Stimulated activated CD4-positive, alpha-beta T cell treated with anti-CD3 and anti-CD28 coated beads, Interleukin-4, amount 100 ng/mL, for 48 hours (primary cell): ENCODE measurements around the gene DOCK2.

Source experiments
- DNase-seq, 2 donors: peaks; one replicate each; pipeline ENCODE4 v3.0.0-alpha.2; 2020; ENCODE audit warnings: low read depth in 2 of 2

DOCK2 gene

DNA sequence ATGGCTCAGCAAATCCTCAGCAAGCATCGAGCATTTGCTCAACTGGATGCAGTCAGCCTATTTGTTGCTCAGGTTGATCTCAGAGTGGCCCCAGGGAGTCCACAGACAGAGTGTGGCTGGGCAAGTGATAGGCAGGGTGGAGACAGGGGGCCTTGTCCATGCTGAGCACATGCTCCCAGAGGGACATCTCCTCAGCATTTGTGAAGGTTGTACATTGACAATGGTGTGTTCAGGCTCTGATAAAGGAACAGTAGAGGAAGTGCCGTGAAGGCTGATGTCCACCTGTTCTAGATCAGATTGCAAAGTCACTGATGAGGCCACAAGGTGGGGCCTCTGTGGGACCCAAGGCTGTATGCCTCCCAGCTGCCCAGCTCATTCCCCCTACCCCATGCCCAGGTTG is 418.5 kb downstream of the DOCK2 start:
- no peak for DNase-seq

DNA sequence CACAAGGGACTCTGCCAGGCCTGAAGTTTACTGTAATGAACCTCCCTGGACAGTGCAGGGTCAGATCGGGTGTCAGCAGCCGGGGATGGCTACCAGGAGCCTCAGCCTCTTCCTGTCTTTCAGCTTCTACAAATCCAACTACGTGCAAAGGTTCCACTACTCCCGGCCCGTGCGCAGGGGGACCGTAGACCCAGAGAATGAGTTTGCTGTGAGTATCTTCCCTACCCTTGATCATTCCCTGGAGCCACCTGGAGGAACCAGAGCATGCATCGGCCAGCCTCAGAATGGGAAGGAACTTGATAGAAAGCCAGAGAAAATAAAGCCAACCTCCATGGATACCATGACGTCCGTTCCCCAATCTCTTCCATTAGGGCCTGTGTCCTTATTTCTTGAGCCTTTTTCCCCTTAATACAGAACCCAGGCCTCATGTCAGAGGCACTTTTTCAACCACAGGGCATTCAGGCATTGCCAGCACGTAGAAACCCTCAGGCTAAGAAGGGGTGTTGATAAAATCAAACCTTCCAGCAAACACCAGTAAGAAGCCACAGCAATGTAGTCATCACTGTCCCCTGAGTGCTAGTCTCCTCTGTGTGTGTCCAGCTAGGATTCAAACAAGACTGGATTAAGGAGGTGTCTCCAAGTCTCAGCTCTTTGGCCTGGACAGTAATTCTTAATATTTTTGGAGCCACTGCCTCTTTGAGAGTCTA is 419.6 kb downstream of the DOCK2 start:
- DNase-seq, result no peak

DNA sequence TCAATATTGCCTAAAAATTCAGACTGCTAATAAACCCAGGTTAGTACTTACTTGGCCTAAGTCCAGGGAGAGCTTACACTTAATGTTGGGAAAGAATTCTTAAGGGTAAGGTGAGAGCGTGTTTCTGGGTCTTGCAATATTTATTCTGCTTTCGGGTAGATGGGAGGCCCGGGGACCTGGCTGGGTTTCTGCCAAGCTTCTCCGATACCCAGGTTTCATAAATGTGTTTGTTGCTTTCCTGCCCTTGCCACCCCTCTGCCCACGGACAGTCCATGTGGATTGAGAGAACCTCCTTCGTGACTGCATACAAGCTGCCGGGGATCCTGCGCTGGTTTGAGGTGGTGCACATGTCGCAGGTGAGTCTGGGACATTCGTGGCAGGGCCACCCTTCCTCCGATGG is 420.2 kb downstream of the DOCK2 start:
- DNase-seq, result no peak

DNA sequence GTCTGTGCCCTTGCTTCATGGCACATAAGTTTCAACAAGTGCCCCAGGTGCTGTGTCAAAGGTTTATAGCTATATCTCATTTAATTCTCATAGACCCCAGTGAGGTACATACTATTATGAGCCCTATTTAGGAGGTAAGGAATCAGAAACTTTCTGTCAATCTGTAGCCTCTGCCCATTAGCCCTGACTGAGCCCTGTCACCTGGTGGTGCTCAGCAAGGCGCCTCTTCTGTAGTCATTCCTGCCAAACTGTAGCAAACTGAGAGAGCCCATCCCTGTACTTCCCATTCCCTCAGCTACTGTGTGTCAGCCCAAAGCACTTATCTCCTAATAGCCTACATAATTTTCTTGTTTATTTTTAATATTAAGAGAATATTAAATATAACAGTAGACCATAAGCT is 422.1 kb downstream of the DOCK2 start:
- no peak for DNase-seq

DNA sequence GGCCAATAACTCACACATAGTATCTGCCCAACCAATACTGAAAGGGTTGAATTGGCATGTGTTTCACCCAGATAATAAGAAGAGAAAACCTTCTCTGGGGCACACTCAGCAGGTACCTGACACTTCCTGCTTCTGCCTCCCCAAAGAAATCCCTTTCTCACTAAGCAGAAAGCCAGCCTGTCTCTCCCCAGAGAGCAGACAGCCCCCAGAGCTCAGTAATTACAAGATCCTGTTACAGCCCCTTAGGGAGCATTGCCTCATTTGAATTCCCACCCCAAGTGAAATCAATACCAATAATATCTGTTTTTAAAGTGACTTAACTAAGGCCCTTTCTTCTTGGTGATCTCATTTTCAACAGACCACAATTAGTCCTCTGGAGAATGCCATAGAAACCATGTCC is 430.1 kb downstream of the DOCK2 start:
- DNase-seq, result no peak

DNA sequence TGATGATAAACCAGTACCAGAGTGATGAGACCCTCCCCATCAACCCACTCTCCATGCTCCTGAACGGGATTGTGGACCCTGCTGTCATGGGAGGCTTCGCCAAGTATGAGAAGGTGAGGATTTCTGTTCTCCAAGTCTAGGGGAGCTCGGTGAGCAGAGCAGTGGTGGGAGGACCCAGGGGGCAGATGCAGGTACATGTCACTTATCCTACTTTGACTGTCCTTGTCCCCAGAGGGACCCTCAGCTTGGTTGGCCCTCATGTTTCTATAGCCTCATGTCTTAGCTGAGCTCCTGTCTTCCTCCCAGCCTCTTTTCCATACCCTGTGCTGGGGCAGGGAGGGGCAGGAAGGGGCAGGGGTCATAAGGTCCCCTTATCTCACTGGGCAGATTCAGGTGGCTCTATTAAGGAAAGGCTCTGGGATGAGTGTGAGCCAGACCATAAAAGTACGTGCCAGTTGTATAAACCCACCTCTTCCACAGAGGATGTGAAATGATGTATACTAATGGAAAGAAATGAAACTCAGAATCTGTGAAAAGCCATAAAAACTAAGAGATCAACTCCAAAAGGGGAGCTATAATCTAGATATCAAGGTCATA is 430.6 kb downstream of the DOCK2 start:
- no peak for DNase-seq

DNA sequence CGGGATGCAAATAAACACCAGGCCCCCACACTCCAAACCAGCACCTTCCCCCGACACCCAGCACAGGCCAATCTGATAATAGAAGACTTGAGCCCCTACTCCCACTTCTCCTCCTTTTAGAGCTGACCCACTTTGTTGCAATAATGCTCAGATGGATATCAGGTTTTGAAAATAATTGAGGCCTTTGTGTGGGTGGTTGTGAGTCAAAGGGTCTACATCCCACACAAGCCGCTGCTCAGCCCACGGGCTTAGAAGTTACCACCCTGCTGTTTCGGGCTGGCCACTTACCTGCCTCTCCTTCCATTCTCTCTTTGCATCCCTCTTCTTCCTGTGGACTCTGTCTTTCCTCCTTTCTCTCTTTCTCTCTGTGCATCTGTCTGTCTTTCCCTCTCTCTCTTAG is 432.4 kb downstream of the DOCK2 start:
- no peak for DNase-seq

DNA sequence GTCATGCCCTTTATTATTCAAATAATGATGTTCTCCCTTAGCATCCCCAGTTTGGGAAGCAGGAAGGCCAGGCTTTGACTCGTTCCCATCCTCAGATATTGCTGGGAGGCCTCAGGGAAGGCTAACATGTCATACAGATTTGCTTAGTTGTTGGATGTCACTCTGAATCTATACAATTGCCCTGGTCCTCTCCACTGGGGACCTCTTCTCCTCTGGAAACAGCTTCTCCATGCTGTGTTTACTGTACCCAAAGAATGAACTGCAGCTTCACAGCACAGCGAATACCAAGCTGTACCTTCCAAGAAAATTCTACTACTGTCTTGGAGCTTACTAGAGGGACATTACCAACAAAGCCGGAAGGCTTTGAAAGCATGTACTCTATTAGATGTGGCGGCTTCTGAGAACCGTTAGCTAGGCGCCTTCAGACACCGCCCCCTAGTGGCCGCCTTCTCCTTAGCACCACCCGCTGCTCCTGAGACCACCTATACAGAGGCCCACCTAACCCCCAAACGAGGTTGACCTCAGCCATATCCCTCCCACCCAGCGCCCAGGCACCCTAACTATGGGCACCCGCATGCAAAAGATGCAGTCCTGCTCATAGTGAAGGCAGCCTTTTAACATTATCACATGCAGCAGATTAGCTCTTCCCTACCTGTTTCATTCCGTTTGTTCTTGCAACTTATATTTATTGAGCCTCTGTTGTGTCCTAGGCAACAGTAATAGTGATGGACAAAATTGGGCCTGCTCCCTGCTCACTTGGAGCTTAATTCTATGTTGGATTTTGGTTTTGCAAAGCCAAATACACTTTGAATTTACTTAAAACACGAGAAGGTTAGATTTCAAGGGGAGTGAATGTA is 433.7 kb downstream of the DOCK2 start:
- DNase-seq, result peak in 1 of 2 donors; percentile 24

DNA sequence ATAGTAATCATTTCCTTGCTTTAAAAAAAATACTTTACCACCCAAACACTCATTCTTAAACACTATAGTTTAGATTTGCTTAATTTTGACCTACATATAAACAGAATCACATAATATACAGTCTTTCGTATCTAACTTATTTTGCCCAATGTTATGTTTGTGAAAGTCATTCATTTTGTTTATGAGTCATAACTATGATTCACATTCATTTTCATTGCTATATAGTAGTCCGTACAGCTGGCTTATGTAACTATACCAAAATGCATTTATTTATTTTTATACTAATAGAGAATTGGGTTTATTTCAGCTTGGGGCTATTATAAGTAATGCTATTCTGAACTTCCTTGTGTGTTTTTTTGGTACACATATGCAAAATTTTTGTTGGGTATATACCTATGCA is 434.7 kb downstream of the DOCK2 start:
- DNase-seq, result no peak

DNA sequence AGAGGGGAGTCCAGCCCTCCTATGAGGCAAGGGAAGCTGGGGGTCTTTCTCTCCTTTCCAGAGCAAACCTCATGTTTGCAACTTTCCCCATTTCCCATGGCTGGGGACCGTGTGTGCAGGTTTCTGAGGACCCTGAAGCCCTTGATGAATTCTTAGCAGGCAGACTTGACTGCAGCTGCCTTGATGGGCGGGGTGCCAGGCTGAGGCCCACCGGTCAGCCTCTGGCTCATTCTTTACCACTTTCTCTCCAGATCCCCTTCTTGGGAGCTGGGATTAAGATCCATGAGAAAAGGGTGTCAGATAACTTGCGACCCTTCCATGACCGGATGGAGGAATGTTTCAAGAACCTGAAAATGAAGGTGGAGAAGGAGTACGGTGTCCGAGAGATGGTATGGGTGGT is 438.6 kb downstream of the DOCK2 start:
- no peak for DNase-seq

DNA sequence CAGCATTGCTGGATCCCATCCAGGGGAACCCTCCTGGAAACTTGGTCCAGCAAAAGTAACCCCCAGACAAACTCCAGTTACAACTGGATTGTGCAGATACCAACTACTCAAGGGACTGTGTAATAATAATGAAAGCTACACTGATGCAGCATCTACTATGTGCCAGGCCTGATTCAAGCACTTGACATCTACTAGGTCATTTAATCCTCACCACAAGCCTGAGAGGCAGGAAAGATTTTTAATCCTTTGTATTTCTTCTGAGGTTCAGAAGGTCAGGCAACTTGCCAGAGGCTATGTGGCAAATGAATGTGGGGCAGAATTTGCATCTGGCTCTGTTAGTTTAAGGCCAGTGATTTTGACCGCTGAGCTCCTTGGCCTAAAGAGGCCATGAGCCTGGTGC is 439.1 kb downstream of the DOCK2 start:
- no peak for DNase-seq

DNA sequence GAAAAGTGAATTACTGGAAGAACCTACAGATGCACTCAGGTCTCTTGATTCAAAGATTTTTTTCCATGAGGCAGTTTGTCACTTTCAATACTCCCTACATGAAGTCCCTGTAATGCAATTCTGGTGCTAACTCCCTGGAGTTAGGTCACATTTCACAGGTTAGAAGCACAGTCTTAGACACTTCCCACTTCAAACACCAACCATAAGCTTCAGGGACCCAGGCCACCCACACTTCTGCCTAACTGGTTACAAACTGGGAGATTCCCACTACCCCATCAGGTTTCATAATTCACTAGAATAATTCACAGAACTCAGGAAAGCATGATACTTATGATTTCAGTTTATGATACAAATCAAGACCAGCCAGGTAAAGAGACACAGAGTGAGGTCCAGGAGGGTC is 439.7 kb downstream of the DOCK2 start:
- no peak for DNase-seq

DNA sequence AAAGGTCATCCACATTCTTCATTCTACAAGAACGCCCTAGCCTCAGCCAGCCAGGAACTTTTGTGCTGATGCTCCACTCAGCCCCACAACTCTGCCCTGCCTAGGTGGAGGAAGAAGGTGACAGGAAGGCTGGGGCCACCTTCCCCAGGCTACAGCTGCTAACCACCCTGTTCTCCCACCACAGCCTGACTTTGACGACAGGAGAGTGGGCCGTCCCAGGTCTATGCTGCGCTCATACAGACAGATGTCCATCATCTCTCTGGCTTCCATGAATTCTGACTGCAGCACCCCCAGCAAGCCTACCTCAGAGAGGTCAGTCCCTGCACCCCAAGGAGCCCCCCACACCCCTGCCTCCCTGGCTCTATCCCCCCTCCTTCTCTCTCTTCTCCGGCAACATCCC is 440.5 kb downstream of the DOCK2 start:
- no peak for DNase-seq

DNA sequence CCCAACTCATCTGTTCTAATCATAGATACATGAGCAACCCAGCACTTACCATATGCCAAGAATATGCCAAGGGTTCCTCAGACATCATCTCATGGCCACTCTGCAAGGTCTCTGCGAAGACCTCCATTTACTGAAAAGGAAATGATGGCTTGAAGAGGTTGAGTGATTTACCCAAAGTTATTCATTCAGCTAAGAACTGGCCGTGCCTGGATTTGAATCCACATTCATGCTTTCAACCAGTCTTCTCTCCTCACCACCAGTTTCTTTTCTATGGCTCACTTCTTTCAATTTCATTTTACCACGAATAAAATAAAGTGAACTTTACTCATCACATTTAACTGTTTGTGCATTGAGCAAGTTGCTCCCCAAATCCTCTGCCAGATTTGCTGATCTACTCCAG is 441.4 kb downstream of the DOCK2 start:
- DNase-seq, result no peak

DNA sequence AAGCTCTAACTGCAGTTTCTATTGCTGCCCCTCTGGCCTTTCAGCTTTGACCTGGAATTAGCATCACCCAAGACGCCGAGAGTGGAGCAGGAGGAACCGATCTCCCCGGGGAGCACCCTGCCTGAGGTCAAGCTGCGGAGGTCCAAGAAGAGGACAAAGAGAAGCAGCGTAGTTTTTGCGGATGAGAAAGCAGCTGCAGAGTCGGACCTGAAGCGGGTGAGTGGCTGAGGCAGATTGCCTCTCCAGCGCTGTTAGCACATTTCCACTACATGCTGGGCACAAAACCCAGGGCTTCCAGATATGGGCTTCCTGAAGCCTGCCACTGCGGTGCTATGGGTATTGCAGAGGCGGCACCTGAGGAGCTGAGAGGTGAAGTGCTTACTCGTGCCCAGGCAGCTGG is 441.9 kb downstream of the DOCK2 start:
- DNase-seq, result no peak

DNA sequence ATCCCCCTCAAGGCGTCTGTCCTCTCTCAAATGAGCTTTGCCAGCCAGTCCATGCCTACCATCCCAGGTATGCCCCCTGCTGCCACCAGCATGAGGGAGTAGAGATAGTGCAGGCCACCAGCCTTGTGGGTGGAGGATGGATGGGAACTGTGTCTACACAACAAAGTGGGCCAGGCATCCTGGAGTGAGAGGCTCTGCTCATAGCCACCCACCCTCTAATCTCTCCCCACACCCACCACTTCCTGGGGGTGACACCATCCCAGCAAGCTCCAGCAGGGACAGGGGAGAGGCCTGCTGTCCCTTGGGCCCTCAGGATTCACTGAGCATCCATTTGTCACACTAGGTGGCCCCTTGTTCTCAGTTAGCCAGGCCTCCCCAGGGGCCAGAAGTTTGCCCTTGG is 443.1 kb downstream of the DOCK2 start:
- no peak for DNase-seq

DNA sequence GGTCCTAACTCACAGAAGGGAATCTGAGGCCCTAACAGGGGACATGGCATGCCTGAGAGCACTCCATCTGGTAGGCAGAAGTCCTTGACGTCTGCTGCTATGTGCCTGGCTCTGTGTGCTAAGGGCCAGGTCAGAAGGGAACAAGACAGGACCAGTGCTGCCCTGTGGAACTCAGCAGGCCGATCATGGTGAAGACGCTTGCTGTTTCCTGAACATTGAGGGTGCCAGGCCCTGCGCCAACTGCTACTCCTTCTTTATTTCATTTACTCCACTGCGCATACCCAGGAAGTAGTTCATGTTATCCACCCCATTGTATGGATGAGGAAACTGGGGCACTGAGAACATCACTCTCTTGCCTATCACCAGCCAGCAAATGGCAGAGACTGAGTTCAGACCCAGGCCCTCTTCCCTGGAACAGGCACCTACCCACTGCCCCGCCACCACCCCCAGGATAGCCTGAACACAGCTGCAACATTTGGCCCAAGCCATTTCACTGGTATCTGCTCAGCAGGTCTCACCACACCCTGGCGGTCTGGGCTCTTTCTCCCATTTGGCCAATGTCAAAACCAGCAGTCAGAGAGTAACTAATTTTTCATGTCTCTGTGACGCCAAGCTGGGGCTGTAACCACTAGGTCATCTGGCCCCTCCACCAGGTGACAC is 443.8 kb downstream of the DOCK2 start:
- no peak for DNase-seq

DNA sequence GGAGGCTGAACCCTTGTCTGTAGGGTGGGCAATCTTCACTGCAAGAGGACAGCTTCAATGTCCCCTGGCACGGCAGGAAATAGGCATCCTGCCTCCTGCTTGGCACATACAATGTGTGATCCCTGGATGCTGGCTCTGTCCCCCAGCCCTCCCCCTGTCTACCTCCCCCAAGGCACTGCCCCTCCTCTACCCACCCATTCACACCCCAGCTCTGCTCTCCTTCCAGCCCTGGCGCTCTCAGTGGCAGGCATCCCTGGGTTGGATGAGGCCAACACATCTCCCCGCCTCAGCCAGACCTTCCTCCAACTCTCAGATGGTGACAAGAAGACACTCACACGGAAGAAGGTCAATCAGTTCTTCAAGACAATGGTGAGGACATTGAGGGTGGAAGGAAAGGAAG is 444.5 kb downstream of the DOCK2 start:
- DNase-seq, result no peak

DNA sequence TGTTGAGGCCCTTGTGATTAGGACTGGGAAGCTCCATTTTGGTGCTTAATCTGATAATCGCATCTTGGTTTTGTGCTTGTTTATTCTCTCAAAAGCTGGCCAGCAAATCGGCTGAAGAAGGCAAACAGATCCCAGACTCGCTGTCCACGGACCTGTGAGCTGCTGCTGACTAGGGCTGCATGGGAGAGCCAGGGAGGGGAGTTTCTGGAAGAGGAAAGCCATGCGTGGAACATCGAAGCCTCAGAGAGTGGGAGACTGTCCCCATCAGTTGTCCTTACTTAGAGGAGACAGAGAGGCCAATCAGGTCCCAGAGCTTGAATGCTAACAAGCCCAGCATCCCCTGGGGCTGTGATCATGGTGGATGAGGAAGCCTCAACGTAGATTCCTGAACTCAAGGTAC is 445.6 kb downstream of the DOCK2 start:
- no peak for DNase-seq

DNA sequence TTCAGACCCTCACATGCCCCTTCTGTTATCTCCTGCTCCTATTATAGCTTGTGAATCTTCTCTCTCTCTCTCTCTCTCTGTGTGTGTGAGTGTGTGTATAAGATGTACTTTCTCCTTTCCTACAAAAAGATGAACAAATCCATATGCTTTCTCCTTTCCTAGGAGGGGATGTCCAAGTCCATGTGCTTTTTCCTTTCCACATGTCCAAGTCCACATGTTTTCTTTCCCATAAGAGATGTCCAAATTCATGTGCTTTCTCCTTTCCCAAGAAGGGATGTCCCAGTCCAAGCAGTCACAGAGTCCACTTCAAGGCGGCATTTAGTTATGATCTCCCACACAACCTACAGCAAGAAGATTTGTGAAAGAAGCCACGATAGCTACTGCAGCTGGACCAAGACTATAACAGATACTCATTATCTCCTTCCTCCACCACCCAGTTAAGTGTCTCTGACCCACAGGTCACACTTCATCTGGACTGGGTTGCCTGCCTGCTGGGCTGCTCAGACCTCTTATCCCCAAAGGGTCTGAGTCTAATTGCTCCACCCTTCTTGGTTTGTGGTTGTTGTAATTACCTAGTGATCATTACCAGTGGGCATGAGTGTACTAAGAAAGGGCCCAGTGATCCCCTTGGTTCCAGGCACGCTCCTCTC is 450.2 kb downstream of the DOCK2 start:
- DNase-seq, result no peak

DNA sequence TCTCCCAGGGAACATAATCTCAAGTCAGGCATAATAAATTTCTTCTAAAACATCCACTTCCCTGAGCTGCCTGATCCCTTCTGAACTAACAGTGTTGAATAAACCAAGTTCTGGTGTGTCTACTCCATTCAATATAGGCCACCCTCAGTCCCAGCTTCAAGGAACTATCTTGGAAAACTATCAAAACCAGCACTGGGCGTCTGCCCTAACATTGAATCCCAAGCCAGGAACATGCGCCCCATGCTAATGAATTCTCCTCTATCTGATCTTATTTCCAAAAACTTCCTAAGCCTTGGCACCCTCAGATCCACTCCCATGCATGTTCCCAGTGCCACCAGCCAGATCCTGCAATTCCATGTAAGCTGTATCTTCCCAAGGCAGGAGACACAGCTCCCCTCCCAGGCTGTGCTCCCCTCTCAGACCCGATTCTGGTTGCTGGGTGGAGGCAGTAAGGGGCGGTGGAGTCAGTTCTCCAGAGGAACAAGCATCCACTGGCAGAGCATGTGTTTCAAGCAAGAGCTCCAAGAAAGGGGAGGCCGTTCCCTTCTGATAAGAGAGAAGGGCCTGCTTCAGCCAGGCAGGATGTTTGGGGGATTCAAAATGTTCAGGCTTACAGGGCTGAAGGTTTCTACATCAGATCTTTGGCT is 455.5 kb downstream of the DOCK2 start:
- no peak for DNase-seq
